Stimulated activated CD8-positive, alpha-beta memory T cell treated with anti-CD3 and anti-CD28 coated beads, Interleukin-15, amount 100 ng/mL, for 24 hours (primary cell): ENCODE measurements around the gene DSCAM.
"Not testable (repeated sequence)": the region's sequence is repeated elsewhere in the genome, so short reads cannot be mapped to it uniquely, and the experiment has no call there.

Source experiments
- DNase-seq: peaks from one replicate; pipeline ENCODE4 v3.0.0-alpha.2; 2020; ENCODE audit warnings: low read depth

DSCAM gene

DNA sequence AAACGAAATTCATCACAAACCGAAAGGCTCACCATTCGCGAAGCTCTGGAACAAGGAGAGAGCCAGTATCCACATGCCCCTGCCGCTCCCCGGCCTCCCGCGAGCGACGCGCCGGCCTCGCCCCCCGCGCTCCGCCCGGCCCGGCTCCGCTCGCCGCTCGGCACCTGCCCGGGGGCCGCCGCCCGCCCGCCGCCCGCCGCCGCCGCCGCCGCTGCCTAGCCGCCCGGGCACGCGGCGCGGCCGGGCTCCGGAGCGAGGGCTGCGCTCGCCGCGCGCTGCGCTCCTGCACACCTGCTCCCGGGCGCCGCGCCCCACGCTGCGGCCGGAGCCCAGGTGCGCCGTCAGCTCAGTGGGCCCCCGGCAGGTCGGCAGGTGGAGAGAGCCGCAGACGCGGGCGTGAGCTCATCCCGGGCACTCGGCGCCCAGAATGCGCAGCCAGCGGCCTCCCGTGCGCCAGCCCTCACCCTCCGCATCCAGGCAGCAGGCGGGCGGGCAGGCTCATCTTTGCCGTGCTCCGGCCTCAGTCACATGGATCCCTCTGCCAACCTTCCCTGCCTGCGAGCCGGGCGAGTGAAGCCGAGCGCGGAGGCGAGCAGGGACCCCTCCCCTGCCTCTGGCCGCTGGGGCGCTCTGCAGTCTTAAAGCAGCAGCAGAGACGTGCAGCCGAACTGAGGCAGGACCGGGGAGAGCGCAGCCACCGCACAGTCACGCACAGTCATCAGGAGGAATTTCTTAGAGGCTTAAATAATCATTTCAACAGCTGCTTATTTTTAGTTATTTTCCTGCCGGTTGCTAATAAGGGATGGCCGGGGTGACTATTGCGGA lies at the start of gene DSCAM:
Gene DSCAM (minus strand): TSS at position 572 of the 825 bp plus-strand sequence. CDS start 497 bp downstream, at position 75.
- DNase-seq, result no peak

DNA sequence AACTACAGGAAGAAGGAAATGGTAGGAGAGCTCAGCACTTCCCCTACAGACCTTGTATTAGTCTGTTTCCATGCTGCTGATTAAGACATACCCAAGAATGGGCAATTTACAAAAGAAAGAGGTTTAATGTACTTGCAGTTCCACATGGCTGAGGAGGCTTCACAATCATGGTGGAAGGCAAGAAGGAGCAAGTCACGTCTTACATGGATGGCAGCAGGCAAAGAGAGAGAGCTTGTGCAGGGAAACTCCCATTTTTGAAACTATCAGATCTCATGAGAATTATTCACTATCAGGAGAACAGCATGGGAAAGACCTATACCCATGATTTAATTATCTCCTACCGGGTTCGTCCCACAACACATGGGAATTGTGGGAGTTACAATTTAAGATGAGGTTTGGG lies 48.7 kb upstream of the DSCAM start:
- not testable (repeated sequence) for DNase-seq

- DNase-seq, result no peak
Observed at GRCh38 chr21:40886931-40887330, 40.0 kb upstream of the DSCAM start.

DNA sequence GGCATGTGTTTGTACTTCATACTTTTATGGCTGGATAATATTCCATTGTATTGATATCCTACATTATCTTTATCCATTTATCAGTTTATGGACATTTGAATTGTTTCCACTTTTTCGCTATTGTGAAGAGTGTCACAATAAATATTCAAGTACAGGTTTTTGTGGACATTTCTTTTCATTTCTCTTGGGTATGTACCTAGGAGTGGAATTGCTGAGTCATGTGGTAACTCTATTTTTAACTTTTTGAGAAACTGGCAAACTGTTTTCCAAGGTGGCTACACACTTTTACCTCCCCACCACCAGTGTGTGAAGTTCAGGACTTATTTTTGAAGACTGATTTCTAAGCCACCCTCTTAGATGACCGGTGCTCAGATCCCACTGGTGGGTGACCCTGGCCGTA lies 39.0 kb upstream of the DSCAM start:
- no peak for DNase-seq

- DNase-seq, result no peak
Observed at GRCh38 chr21:40882192-40882915, 35.4 kb upstream of the DSCAM start.

DNA sequence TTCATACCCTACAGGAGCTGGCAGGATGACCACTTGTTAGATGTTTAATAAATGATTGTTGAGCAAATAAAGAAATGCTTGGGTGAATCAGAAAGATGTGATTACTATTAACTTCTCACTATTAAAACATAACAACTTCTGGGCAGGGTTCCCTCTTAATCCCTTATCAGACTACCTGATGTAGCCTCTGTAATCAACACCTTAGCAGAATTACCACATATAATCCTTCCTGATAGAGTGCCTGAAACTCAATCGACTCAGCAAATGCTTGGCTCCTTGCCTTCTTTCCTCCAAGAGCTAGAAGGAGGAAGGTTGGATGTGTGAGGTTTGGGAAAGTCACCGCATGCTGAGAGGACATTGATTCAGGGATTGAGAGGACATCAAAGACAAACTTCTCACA lies 34.8 kb upstream of the DSCAM start:
- no peak for DNase-seq

GRCh38 chr21:40871099-40871498 lies 24.1 kb upstream of the DSCAM start:
- DNase-seq, result no peak

DNA sequence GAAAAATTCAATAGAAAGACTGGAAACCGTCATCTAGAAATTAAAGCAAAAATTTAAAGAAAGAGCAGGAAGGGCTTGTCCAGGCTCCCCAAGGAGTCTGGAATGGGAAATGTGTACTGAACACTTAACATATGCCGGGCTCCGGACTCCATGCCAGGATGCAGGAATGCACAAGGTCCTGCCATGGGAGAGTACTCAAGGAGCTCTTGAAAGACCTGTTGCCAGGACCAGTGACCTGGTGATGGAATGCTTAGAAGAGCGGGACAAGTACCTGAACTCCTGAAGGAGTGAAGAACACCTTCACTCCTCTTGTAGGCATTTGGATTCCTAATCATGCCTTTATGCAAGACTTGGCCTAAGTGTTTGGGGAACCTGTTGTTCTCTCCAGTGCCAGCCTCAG lies 16.9 kb upstream of the DSCAM start:
- DNase-seq, result no peak

- no peak for DNase-seq
Observed at GRCh38 chr21:40858517-40858916, 11.6 kb upstream of the DSCAM start.

DNA sequence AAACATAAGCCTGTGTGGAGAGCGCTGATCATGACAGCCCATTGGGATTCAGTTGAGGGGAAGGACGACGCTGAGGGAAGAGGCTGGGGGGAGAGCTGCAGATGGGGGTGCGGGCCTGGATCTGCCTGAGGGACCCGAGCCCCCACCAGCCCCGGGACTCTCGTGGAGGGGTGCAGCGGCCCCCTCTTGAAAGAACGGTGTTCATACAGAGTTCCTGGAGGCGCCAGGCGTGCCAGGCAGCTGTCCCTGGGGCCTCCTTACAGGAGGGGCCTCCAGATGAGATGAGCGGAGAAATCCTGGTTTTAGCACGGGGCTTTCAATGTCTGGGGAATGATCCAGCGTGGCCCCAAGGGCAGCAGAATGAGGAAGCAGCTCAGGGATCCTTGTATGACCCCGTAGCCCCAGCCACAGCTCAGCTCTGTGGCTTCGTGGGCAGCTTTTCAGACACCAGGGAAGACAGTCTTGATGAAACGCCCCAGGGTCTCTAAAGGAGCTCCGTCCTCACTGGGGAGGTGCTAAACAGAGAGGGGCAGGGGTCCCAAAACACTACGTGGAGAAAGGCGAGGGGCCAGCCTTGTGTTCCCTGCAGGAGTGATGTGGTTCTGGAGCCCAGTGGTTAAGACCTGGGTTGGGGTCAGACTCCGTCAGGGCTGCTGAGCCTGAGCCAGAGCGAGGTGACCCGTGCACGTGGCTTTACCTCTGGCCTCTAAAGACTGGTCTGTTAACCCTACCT lies 7.2 kb upstream of the DSCAM start:
- DNase-seq, result no peak

DNA sequence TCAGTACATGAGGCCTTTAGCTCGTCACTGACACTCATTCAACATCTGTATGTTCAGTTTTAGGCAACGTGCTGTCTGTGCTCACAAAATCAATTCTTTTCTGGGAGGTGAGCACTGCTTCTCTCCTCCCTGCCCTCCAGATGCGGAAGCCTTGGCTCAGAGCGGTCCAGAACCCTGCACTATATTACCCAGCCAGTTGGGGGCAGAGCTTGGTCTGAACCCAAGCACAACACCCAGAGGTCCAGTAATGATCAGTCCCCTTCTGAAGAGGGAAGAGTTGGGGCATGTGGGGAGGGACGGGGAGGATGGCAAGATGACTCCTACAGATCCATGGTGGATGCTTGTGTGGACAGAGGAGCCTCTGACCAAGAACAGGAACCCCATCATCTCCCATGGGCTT lies 5.6 kb upstream of the DSCAM start:
- no peak for DNase-seq

DNA sequence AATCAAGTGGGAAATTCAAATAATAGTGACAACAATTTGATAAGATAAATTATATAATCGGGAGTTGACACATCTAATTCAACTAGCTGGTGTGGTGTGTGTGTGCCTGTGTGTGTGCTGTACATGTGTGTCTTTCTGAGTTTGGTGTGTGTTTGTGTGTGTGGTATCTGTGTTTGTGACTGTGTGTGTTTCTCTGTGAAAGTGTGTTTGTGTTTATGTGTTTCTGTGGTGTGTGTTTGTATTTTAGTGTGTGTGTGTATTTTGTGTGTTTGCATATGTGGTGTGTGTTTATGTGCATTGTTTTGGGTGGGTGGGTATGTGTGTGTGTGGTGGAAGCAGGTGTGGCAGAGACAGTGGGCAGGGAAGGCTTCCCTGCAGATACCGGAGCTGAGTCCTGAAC lies 4.8 kb upstream of the DSCAM start:
- no peak for DNase-seq

DNA sequence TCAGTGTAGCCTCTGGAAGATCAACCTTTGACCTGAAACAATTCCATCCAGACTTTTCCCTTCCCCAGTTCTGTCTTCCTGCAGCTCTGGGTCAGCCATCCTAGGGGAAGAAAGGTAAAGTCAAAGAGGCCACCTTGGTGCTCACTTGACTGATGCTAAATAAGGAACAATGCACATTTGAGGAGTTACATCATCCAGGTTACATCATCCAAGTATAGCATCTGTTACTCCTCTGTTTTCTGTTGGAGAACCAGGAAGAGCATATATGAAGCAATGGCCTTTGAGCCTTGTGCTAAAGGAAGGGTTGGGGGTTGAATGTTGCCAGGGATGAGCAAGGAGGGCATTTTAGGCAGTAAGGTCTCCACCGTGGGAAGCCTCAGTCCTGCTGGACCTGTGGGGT lies 3.1 kb upstream of the DSCAM start:
- no peak for DNase-seq

DNA sequence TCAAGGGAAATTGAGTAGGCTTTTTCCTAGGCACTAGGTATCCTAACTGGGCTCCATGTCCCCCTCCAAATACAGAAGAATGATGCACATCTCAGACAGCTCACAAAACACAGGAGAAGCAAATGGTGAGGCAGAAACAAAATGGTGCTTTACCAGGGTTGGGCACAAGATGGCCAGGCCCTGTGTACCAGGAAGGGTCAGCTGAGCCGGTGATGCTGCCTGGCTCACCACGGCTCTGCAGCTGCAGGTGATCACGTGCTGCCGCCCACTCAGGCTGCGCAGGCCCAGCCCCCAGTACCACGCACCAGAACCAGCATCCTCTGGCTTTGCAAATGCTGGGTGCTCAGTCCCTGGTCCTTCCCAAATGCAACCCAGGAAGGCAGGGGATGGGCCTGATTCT lies 993 bp upstream of the DSCAM start:
- DNase-seq, result no peak

- no peak for DNase-seq
Observed at GRCh38 chr21:40846103-40846502, 855 bp downstream of the DSCAM start.

- no peak for DNase-seq
Observed at GRCh38 chr21:40845441-40845995, 1.4 kb downstream of the DSCAM start.

DNA sequence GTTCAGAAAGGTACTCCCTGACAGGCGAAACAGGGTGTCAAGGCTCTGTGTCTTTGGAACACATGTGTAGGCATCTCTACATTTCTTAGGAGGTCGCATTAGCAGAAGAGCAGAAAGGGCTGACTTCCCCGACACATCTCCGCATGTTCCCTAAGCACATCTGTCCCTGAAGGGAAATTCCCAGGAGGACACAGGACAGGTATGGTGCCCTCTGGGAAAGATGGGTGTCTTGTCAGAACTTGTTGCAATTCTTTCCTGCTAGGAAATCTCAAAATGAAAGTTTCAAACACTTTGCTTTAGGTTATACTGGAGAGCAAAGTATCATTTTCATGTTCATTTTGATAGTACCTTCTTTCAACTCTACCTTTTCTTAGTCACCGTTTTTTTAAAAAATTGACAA lies 2.0 kb downstream of the DSCAM start:
- no peak for DNase-seq

GRCh38 chr21:40842197-40842552 lies 4.8 kb downstream of the DSCAM start:
- DNase-seq, result no peak

DNA sequence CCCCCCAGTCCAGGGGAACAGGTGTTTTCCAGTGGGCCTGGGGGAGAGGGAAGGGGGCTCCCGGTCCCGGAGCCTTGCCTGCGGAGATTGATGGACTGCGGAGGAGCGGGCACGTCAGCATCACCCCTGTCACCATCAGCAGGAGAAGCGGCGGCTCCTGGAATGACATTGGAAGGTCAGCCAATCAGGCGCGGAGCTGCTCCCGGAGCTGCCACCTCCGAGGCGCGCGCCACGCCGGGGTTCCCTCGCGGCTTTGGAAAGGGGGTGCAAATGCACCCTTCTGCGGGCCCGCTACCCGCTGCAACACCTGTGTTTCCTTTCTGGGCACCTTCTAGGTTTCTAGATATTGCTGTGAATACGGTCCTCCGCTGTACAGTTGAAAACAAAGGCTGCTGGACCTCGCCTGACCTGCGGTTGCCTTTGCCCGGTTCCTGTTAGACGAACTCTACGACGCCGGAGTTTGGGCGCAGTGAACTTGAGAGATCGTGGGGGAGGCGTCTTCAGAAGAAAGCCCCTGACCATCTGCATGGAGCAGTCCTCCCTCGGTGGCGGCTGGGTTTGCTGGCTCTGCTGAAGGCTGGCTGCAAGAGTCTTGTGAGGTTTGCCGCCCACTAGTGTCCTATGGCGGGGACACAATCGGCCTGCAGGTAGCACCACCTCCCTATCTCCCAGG lies 5.3 kb downstream of the DSCAM start:
- no peak for DNase-seq

DNA sequence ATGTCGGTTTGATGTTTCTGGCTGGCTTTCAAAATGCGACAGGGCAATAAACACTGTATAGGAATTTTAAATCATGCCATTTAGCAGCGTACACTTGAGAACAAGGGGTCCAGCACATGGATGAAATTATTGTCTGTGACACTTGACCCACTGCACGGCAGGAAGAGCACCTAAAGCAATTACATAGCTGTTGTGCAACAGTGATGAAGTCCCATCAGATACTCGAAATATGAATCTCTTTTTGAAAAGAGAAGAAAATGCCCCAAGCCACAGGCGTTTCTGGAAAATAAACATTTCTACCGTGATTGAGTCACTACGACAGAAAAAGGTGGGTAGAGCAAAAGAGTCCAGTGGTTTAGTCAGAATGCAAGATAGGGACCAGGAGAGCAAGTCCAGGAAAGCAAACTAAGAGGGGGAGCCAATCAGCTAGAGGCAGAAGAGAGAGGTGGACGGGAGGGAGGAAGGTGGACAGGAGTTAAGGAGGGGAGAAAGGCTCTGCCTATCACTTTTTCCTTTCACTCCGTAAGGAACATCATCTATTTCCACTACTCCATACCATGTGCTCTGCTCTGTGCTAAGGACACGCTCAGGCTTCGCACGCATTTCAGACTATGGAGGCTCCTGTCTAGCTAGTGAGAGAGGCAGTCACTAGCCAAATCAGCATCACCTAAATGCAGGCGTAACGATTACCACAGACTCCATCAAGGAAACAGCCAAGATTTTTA lies 6.4 kb downstream of the DSCAM start:
- no peak for DNase-seq

DNA sequence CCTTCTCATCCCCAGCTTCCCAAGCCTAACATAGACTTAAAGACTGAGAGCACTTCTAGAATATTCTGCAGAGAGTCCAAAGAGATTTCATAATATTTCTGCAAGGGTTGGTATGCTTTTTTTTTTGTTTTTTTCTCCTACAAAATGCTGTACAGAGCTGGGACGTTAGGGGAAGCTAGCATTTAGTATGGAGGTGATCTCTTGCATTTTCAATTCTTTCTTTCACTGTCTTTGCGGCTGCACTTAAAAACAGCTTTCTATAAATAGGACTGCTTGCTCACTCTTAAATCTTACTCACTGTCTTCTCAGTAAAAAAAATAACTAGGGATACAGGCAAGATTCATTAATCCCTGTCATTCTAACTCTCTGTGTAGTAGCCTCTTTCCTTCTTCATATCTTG lies 7.4 kb downstream of the DSCAM start:
- no peak for DNase-seq
